NCI-H146 treated with DMSO at 0.1 percent for 48 hours (cell line): Measurements from ENCODE around the gene VSIR.

ENCODE experiments used
- DNase-seq: peaks from one replicate; lab custom pipeline; 2025; ENCODE audit not compliant: unreplicated experiment; lab: John Stamatoyannopoulos, UW

VSIR gene

DNA sequence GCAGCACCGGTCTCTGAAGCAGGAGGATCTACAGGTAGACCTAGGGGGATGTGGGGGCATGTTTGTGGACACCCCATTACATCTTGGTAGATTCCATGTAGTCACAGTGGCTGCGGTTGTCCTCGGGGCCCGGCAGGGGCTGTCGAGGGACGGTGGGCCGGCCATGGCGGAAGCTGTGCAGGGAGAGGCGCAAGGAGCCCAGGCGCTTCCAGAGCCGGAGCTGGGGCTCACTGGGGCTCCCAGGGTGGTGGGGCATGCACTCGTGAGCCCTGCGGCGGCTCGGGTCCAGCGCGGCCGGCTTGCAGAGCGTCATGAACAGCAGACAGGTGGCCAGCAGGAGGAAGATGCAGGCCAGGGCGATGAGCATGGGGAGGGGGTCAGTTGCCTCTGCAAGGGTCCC, 57.5 kb downstream of the VSIR start:
- no peak for DNase-seq

DNA sequence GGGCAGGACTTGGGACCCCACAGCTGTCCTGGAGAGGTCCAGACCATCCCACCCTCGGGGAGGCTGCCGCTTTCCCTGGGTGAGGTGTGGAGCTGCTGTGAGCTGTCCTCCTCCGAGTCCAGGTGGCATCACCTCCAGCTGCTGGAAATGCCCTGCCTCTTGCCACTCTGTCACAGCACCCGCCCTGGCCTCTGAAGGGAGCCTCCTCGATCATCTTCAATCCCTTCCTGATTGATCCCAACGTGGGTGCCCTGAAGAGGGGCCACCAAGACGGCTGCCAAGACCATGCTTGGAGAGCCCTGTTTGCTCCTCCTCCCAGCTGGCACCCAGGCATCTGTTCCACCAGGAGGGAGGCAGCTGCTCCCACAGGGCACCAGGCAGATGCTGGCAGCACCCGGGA, 58.3 kb downstream of the VSIR start:
- DNase-seq: no peak

DNA sequence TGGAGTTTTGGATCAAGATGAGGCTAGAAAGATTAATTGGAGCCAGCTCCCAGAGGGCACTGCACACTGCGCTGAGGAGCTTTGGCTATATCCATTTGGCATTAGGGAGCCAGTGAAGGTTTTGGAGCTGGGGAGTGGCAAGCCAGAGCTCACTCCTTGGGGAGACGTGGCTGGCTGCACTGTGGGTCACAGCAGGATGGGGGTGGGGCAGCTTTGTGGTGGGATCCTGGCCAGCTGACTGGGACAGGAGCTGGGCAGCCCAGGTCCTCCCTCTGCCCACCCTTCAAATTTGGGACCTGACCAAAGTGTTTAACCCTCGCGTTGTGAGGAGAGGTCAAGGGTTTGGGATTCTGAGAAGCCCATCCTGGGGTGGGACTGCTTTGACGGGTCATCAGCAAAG, 58.7 kb downstream of the VSIR start:
- DNase-seq: no peak

DNA sequence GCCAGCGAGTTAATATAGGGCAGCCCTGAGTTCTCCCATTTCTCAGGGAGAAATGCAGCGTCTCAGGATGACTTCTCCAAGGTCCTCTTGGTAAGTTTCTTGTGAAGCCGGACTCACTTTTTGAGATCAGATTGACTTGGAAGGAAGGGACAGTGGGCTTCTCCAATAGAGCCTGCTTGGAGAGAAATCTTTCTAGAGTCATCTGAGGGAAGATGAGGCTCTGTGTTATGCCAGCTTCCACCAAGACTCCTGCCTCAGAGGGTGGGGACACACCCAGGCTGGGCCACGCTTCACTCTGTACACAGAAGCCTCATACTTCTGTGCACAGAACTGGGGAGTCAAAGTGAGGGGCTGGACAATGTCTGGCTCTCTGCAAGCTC, 59.3 kb downstream of the VSIR start:
- no peak for DNase-seq

DNA sequence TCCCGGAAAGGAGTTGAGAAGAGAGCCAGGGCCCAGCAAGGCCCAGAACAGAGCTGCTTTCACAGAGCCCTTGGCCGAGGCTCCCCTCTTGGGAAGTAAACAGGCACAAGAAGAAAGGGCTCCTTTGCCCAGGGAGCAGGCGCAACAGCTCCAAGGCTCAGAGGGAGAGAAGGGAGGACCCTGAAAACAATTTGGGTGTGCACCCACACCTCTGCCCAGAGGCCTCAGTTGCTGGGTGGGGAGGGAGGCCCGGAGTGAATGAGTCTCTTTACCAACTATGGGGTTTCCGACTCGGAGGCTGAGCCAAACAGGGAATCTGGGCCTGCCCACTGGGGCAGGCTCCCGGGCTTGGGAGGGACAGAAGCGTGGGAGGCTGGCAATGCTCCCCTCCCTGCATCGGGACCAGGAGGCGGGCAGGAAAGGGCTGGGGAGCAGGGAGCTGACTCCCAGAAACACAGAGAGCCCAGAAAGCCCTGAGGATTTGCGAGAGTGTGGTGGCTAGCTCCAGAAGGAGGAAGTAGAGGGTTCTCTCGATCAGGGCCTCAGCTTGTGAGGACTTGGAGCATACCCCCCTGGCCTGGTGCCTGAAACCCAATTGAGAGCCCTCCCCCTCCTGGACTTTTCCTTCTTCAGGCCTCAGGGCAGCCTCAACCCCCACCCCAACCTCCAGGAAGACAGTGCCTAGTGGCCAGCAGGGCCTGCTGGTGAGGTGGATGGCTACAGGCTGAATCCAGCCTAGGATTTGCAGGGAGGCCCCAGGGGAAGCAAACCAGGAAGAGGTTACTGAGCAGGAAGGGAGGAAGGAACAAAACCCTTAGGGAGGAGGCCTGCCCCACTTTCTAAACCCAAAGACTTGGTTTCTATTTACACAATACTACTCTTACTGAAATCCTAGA, 59.9 kb downstream of the VSIR start:
- no peak for DNase-seq

DNA sequence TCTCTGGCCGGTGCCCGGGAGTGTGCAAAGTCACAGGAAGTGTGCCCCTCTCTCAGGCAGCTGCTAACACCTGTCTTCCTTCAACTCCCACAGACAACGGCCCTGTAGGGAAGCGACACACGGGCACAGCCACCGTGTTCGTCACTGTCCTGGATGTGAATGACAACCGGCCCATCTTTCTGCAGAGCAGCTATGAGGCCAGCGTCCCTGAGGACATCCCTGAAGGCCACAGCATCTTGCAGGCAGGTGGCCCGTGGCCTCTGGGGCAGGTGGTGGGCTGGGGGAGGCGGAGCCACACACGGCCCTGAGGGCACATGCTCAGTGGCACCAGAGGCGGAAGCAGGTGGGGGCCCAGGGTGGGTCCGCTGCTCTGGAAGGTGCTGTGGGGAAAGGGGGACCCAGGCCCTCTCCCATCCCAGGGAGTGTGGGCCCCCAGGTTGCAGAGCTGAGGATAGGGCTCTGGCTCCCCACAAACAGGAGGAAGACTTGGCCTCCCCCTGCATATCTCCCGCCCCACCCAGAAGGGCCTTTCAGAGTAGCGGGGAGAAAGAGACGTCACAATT, 60.7 kb downstream of the VSIR start:
- DNase-seq: no peak

DNA sequence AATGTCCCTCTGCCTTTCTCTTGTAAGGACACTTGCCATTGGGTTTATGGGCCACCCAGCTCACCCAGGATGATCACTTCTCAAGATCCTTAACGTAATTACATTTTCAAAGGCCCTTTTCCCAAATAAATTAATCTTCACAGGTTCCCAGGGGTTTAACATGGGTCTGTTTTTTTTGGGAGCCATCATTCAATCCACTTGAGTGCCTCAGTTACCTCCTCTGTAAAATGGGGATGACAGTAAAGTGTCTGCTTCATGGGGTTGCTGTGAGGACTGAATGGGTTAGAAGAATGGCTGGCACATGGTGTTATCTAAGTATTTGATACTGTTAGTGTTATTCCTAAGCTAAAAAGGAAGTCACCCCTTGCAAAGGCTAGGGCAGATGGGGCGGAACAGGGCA, 61.1 kb downstream of the VSIR start:
- no peak for DNase-seq

DNA sequence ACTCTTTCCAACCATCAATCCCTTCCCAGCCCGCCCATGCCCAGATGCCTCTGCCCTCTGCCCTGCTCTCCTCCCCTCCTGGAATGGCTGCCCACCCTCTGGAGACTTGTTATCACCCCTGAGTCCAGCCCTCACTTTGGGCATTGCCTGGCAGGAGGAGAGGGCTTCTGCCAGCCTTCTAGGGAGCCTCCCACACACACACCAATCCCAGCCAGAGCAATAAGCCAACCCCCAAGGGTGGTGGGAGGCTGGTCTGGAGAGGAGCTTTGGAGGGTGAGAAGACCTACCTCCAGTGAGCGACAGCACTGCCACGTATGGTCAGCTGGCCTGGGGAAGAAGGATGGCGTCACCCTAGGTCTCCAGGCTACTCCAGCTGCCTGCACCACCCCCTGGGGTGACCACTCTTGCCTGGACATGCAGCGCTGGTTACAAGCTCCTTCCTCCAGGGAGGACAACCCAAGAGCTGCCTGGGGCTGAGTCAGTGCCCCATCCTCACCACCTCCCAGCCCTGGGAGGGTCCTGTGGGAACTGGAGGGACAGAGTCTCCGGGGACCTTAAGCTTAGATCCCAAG, 62.2 kb downstream of the VSIR start:
- peak; percentile 79 for DNase-seq

DNA sequence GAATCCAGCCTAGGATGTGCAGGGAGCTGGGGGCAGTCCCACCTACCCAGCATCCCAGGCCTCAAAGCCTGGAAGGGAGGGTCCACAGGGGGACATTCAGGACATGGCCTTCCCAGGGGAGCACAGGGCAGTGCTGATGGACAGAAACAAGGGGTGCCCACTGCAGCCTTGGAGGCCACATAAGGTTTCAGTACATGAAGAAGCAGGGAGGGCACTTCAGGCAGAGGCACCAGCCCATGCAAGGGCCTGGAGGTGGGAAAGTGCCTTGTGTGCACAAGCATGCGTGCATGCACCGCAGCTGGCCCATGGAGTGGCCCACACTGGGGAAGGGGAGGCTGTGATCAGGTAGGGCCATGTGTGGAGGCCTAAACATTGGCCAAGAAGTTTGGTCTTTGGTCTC, 62.8 kb downstream of the VSIR start:
- no peak for DNase-seq

DNA sequence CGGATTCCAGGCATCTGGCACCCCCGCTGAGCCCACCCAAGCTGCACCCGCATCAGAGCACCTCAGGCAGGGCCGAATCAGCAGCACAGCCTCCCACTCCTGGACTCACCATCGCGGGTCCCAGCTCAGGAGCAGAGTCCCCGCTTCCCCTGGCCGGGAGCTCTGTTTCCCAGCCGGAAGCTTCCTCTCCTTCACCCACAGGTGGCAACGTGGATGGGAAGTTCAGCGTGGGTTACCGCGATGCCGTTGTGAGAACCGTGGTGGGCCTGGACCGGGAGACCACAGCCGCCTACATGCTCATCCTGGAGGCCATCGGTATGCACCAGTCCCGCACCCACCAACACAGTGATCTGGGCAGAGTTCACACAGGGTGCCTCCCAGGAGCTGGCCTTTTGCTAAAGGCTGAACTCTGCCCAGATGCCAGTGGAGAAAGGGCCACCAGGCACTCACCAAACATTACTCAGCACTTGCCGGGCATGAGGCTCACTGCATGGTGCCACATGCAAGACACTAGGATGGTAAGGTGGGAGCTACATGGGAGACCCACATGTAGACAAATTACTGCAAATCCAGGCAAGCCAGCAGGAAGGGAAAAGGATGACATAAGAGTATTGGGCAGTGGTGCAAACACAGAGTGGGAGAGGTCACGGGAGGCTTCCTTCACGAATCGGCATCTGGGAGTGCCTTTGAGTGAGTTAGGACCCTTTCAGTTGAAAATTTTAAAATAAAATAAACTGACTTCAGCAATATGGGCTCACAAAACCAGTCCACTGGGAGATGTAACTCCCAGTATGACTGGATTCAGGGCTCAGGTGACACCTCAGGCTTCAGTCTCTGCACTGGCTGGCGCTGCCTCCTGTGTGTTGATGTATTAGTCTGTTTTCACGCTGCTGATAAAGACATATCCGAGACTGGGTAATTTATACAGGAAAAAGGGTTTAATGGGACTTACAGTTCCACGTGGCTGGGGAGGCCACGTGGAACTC, 64.1 kb downstream of the VSIR start:
- DNase-seq: no peak

DNA sequence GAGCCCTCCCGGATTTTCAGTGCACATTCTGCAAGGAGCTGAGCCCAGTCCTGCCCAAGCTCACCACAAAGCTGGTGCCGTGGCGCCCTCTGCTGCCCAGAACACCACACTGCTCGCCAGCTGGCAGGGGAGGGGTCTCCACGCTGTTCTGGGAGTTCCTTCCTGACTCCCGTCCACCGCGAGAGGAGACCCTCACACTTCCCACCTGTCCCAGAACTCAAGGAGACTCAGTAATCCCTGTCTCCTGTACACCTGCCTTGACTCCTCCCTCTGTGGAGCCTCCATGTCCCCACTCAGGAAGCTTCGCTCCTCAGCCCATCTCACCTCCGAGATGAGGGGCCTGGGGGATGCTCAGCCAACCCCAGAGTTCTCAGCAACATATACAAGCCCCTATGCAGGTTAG, 65.0 kb downstream of the VSIR start:
- DNase-seq: peak; percentile 3

DNA sequence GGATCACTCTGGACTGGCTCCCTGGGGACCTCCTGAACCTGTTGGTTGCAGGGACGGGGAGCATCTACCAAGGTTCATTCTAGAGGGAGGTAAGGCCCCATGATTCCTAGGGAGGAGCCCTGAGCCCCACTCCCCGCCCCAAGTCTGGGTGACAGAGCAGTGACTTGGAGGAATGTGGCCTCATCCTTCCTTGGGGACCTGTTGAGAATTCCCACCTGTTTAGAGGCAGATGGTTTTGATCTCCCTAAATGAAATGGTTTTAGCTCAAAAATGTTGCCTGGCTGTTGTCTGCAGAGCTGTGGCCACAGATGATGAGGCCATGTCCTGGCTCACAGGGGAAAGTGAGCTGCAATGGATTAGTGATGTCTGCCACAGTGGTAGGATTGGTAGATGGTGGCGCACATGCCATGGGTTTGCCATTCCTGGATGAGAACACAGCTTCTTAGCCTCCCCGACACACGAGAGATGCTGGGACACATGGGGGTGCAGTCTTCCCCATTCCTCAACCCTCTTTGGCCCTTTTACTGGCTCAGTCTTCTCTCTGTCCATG, 66.0 kb downstream of the VSIR start:
- DNase-seq: no peak

DNA sequence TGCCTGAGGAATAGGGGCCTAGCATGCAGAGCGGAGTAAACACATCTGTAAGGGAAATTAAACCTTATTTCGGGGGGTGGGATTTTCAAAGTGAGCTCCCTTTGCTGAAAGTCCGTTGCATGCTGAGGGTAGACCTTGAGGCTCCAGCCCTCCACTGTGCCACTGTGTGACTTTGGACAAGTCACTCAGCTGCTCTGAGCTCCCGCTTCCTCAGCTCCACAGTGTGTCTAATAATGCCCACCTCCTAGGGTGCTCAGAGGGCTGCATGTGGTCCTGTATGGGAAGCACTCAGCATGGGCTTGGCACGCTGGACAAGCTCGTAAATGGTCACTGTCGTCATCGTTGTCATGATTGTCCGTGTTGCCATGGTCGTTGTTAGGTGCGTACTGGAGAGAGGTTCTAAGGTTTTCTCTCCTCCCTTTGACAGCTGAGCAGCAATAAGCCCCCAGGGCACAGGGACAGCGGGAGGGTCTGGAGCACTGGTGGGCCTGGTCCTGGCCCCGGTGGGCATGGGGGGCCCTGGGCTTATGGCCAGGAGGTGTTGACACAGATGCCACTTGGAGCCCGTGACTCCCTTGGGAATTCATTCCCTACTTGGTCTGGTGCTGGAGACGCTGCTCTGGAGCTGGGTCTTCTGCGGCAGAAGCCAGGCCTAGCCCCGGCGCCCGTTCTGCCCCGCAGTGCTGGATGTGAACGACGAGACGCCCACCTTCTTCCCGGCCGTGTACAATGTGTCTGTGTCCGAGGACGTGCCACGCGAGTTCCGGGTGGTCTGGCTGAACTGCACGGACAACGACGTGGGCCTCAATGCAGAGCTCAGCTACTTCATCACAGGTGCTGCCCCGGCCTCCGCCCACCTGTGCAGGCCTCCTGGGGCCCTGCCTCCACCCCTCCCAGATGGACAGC, 66.9 kb downstream of the VSIR start:
- DNase-seq: no peak

DNA sequence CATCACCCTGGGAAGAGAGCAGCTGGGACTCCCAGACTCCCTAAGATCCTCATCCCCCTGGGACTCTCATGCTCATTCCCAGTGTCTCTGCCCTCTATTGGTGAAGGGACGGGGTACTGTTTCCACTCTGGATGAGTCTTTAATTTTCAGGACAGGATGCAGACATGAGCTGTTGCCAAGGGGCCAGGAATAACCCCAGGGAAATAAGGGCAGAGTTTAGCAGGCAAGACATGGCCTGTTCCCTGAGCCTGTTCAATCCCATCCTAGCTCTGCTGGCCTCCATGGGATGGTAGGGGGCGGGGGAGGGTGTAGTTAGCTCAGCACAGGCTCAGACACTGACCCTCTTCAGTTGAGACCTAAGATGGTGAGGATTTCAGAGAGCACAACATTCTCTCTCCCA, 67.7 kb downstream of the VSIR start:
- no peak for DNase-seq

DNA sequence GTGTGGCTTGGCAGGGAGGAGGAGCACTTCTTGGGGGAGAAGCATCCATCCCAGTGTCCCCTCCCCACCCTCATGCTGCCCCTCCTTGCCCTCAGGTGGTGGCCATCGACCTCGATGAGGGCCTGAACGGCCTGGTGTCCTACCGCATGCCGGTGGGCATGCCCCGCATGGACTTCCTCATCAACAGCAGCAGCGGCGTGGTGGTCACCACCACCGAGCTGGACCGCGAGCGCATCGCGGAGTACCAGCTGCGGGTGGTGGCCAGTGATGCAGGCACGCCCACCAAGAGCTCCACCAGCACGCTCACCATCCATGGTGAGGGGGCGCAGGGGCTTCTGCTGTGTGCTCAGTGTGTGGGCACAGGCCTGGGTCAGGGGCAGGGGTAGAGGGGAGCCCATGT, 68.5 kb downstream of the VSIR start:
- no peak for DNase-seq

DNA sequence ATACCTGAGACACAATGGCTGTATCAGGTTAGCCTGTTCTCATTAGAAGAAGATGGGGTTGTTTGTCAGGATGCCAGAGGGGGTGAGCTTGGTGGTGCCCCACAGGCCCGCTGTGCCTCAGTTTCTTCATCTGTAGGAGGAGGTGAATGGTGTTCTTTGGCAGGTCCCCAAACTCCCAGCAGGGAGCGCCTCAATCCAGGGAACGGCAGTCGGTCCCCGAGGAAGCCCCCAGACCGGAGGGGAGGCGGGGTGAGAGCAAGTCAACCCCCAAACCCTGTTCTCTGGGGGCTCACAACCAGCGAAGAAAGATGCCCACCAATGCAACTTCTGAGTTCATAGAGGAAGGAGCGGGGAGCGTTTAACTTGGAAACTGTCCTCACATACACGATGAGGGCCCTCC, 69.7 kb downstream of the VSIR start:
- no peak for DNase-seq

DNA sequence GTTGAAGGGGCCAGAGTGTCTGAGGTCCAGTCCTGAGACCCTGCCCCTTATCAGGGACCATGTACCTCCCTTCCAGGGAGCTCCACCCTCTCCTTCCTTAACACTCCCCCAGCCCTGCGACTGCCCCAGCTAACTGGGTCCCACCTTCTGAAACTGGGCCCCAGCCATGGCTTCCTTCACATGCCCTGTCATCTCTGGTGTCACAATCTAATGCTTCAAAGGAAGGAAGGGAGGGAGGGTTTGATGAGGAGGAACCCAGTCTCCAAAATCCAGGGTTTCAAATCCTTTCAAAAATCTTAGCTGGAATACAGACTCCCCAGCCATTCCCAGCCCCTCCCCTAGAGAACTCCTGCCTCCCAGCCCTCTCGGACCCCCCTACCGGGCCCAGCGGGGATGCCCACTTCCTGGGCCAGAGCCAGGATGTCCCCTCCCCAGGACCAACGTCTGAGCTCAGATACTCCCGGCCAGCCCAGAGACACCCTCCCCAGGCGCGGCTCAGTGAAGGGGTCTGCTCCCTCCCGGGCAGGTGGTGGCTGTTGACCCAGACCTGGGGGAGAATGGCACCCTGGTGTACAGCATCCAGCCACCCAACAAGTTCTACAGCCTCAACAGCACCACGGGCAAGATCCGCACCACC, 71.7 kb downstream of the VSIR start:
- no peak for DNase-seq

DNA sequence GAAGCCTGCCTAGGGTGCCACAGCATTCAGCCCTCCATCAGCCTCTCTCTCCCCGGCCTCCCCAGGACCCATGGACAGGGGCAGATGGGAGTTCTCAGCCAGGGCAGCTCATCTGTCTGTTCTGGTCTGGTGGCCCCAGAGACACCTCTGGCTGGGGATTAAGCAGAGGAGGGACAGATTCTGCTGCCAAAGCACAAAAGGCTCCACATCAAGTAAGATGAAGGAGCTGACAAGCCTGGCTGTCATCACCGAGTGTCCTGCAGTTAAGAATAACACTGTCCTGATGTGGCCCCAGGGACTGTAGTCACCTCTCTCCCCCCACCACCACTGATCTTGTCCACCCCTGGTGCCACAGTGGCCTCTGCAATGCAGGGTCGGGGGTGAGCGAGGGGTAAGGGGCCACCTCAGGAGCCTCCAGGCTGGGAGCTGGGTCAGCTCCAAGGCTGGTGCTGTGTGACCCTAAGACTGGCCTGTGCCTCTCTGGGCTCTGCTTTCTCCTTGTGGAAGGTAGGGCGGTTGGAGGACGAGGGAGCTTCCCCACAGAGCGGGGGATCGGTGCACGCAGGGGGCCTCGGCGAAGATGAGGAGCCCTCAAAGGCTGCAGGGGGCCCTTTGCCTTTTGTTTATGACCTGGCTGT, 72.5 kb downstream of the VSIR start:
- DNase-seq: no peak

DNA sequence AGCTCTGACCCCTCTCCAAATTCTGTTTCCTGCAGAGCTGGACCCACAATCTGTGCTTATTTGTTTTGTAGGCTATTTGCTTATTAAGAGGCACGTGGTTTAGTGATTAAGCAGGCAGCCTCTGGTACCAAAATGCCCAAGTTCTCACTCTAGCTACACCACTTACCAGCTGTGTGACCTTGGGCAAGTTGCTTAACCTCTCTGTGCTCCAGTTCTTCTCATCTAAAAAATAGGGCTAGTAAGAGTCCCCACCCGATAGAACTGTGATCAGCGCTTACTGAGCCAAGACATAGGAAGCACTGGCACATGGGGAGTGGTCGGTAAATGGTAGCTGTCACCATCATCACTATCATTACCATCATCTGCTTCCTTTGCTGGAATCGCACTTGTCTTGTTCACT, 74.6 kb downstream of the VSIR start:
- no peak for DNase-seq
